Keratinocyte (primary cell): Measurements from ENCODE around the gene CLDN3. TPM values are rescaled to one million over a fixed set of nuclear protein-coding genes. Genes with fewer than 3 reads are reported as not detected.

Experiments
- DNase-seq: peaks from one replicate; pipeline ENCODE4 v3.0.0-alpha.2; 2011; ENCODE audit warnings: low read depth, missing footprints, low spot score
- FAIRE-seq: peaks from 2 replicates; lab custom pipeline; 2011; peaks lifted over from hg19 to GRCh38; lab: Jason Lieb, UNC
- H2AFZ ChIP-seq: 2 replicates; pipeline ENCODE4 v1.6.0; 2012; ENCODE audit warnings: low read length, control low read depth, inconsistent platforms; ENCODE audit not compliant: control insufficient read depth
- H3K27ac ChIP-seq: 2 replicates; pipeline ENCODE4 v1.5.1; 2011; ENCODE audit warnings: low read length; ENCODE audit not compliant: control insufficient read depth, insufficient read depth
- H3K27me3 ChIP-seq: 3 replicates; pipeline ENCODE4 v1.6.0; 2011; ENCODE audit warnings: low read length; ENCODE audit not compliant: control insufficient read depth, insufficient read depth; ENCODE audit errors: extremely low read depth
- H3K36me3 ChIP-seq, 2 experiments: 2 replicates in 1 of 2; 3 replicates in 1 of 2; pipeline ENCODE4 v1.5.1; 2011; ENCODE audit warnings: low read length in 2 of 2, mild to moderate bottlenecking in 1 of 2; ENCODE audit not compliant: control insufficient read depth in 2 of 2, insufficient read depth in 2 of 2; ENCODE audit errors: extremely low read depth in 1 of 2
- H3K4me1 ChIP-seq: 3 replicates; pipeline ENCODE4 v1.5.1; 2011; ENCODE audit warnings: low read length; ENCODE audit not compliant: control insufficient read depth, insufficient read depth; ENCODE audit errors: extremely low read depth
- H3K4me2 ChIP-seq: 3 replicates; pipeline ENCODE4 v1.6.0; 2011; ENCODE audit warnings: low read depth, low read length; ENCODE audit not compliant: control insufficient read depth, insufficient read depth; ENCODE audit errors: extremely low read depth
- H3K4me3 ChIP-seq, 3 experiments: fragments of 200-600 bp in 1 of 3; sonication (generic) in 1 of 3; 2 replicates in 2 of 3; 3 replicates in 1 of 3; pipeline ENCODE4 v1.5.1; 2011 to 2016; ENCODE audit warnings: low read length in 3 of 3, mild to moderate bottlenecking in 3 of 3, control low read depth in 2 of 3, inconsistent platforms in 1 of 3, low read depth in 1 of 3, mixed read lengths in 1 of 3, mixed run types in 1 of 3, moderate library complexity in 1 of 3; ENCODE audit not compliant: control insufficient read depth in 2 of 3, insufficient read depth in 2 of 3; ENCODE audit errors: extremely low read depth in 1 of 3
- H3K79me2 ChIP-seq: 2 replicates; pipeline ENCODE4 v1.6.0; 2012; ENCODE audit warnings: low read length; ENCODE audit not compliant: control insufficient read depth, insufficient read depth
- H3K9ac ChIP-seq: 3 replicates; pipeline ENCODE4 v1.6.0; 2011; ENCODE audit warnings: low read length; ENCODE audit not compliant: control insufficient read depth, insufficient read depth; ENCODE audit errors: extremely low read depth
- H3K9me1 ChIP-seq: 3 replicates; pipeline ENCODE4 v1.6.0; 2011; ENCODE audit warnings: low read length; ENCODE audit not compliant: control insufficient read depth, insufficient read depth; ENCODE audit errors: extremely low read depth
- H3K9me3 ChIP-seq: 2 replicates; pipeline ENCODE4 v1.5.1; 2012; ENCODE audit warnings: low read depth, low read length; ENCODE audit not compliant: control insufficient read depth
- H4K20me1 ChIP-seq: 3 replicates; pipeline ENCODE4 v1.6.0; 2011; ENCODE audit warnings: low read length; ENCODE audit not compliant: control insufficient read depth, insufficient read depth; ENCODE audit errors: extremely low read depth
- EZH2 ChIP-seq: IDR thresholded peaks from one replicate; pipeline ENCODE4 v1.6.1; 2012; ENCODE audit warnings: inconsistent platforms, mild to moderate bottlenecking, low read length, moderate library complexity
- dilution Hi-C: fragments of 300-500 bp; cut with MboI; formaldehyde crosslinking; loops from one replicate; pipeline ENCODE4 v1.7.0; 2020; ENCODE audit warnings: low sequenced_read_pairs; ENCODE audit not compliant: extremely low pct_ligation_motif_present
- polyA plus RNA-seq, 5 experiments: library from polyadenylated mRNA; depleted of rRNA in 3 of 5; stranded (reverse) in 3 of 5; stranded (forward) in 1 of 5; unstranded in 1 of 5; fragments of >200 nt; gene quantifications; 1 replicate in 1 of 5; 2 replicates in 3 of 5; 3 replicates in 1 of 5; pipeline versions ENCODE4 v1.2.1 to v1.2.3, GENCODE V29; 2011 to 2012; ENCODE audit warnings: missing spikeins in 2 of 5, low read depth in 1 of 5, low replicate concordance in 1 of 5
- TF ChIP-seq, protein P1 (sequence below), 3 experiments: IDR thresholded peaks in 1 of 3; conservative IDR thresholded peaks in 1 of 3; optimal IDR thresholded peaks in 1 of 3; 2 replicates in 2 of 3; 3 replicates in 1 of 3; pipeline versions ENCODE3 to v1.5.1; 2011; ENCODE audit warnings: low read length in 3 of 3, mild to moderate bottlenecking in 3 of 3, moderate library complexity in 2 of 3, control low read depth in 1 of 3, inconsistent platforms in 1 of 3; ENCODE audit not compliant: insufficient read depth in 2 of 3; ENCODE audit errors: extremely low read depth in 1 of 3

CLDN3 gene
- polyA plus RNA-seq, 1 donor (not counting 4 experiments of a cell fraction or from before 2014, with no cell fraction given), result not detected

DNA sequence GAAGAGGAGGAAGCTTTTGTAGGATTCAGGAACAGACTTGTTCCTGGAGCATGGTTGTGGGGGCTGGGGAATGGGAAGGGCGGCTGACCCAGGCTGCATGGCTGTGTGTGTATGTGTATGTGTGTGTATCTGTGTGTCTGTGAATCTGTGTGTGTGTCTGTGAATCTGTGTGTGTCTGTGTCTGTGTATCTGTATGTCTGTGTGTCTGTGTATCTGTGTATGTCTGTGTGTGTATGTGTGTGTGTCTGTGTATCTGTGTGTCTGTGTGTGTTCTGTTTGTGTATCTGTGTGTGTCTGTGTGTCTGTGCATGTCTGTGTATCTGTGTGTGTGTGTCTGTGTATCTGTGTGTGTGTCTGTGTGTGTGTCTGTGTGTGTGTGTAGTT is 44.0 kb downstream of the CLDN3 start:
- DNase-seq (no peak), FAIRE-seq (no peak)
- Histone ChIP-seq H3K9me3 (no peaks in the 10 kb centered on the region), H3K4me2 (no peak overlapping the region), H3K9ac (no peak overlapping the region), H2AFZ (no peak overlapping the region), H3K4me1 (no peaks in the 10 kb centered on the region), H3K27me3 (no peaks in the 10 kb centered on the region), H3K27ac (no peak overlapping the region), H4K20me1 (no peaks in the 10 kb centered on the region), H3K4me3 (no peak overlapping the region), H3K36me3 (no peaks in the 10 kb centered on the region), H3K9me1 (no peaks in the 10 kb centered on the region), H3K79me2 (no peaks in the 10 kb centered on the region)
- dilution Hi-C loops, result no loop called here
- no peak for TF ChIP-seq EZH2
- TF ChIP-seq, protein P1, sequence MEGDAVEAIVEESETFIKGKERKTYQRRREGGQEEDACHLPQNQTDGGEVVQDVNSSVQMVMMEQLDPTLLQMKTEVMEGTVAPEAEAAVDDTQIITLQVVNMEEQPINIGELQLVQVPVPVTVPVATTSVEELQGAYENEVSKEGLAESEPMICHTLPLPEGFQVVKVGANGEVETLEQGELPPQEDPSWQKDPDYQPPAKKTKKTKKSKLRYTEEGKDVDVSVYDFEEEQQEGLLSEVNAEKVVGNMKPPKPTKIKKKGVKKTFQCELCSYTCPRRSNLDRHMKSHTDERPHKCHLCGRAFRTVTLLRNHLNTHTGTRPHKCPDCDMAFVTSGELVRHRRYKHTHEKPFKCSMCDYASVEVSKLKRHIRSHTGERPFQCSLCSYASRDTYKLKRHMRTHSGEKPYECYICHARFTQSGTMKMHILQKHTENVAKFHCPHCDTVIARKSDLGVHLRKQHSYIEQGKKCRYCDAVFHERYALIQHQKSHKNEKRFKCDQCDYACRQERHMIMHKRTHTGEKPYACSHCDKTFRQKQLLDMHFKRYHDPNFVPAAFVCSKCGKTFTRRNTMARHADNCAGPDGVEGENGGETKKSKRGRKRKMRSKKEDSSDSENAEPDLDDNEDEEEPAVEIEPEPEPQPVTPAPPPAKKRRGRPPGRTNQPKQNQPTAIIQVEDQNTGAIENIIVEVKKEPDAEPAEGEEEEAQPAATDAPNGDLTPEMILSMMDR (optimal IDR thresholded peaks at IDR 0.05 in 1 of 3, IDR thresholded peaks at IDR 0.05 in 1 of 3, conservative IDR thresholded peaks at IDR 0.05 in 1 of 3; ENCODE audit: extremely low read depth in 1 of 3, insufficient read depth in 2 of 3, low read length in 3 of 3), result no peak

DNA sequence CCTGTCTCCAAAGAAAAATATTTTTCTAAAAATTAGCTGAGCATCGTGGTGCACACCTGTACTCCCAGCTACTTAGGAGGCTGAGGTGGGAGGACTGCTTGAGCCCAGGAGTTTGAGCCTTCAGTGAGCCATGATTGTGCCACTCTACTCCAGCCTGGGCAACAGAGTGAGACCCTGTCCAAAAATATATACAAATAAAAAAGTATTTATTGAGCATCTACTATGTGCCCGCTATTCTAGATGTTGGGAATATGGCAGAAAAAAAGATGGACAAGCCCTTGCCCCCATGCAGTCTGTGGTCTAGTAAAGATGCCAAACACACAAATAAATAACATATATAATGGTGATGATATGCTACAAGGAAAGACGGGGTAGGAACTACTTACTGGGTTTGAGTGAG is 46.3 kb downstream of the CLDN3 start:
- H2AFZ ChIP-seq, result no peak overlapping the region
- H3K9me3 ChIP-seq, result no peaks in the 10 kb centered on the region
- dilution Hi-C loops, result no loop called here
- FAIRE-seq (no peak), DNase-seq (no peak)
- H3K36me3 ChIP-seq, result no peaks in the 10 kb centered on the region
- H3K4me3 ChIP-seq, result no peak overlapping the region
- no peaks in the 10 kb centered on the region for H4K20me1 ChIP-seq
- no peaks in the 10 kb centered on the region for H3K9me1 ChIP-seq
- TF ChIP-seq, protein P1 (optimal IDR thresholded peaks at IDR 0.05 in 1 of 3, IDR thresholded peaks at IDR 0.05 in 1 of 3, conservative IDR thresholded peaks at IDR 0.05 in 1 of 3; ENCODE audit: extremely low read depth in 1 of 3, insufficient read depth in 2 of 3, low read length in 3 of 3), result no peak
- no peak for TF ChIP-seq EZH2
- no peaks in the 10 kb centered on the region for H3K27me3 ChIP-seq
- H3K9ac ChIP-seq, result no peak overlapping the region
- H3K79me2 ChIP-seq, result peaks cover 5% of the 10 kb centered on the region
- no peak overlapping the region for H3K4me2 ChIP-seq
- no peak overlapping the region for H3K27ac ChIP-seq
- H3K4me1 ChIP-seq, result no peaks in the 10 kb centered on the region
